Activated T-helper 9 cell treated with anti-CD3 and anti-CD28 coated beads, Interleukin-2, amount 50 U/mL, for 16 hours (primary cell): ENCODE data around the gene EPHX1.
"Not testable (repeated sequence)": the region's sequence is repeated elsewhere in the genome, so short reads cannot be mapped to it uniquely, and the experiment has no call there.

Source experiments
- DNase-seq: peaks from one replicate; pipeline ENCODE4 v3.0.0-alpha.2; 2020; ENCODE audit warnings: low read depth

The EPHX1 gene

DNA sequence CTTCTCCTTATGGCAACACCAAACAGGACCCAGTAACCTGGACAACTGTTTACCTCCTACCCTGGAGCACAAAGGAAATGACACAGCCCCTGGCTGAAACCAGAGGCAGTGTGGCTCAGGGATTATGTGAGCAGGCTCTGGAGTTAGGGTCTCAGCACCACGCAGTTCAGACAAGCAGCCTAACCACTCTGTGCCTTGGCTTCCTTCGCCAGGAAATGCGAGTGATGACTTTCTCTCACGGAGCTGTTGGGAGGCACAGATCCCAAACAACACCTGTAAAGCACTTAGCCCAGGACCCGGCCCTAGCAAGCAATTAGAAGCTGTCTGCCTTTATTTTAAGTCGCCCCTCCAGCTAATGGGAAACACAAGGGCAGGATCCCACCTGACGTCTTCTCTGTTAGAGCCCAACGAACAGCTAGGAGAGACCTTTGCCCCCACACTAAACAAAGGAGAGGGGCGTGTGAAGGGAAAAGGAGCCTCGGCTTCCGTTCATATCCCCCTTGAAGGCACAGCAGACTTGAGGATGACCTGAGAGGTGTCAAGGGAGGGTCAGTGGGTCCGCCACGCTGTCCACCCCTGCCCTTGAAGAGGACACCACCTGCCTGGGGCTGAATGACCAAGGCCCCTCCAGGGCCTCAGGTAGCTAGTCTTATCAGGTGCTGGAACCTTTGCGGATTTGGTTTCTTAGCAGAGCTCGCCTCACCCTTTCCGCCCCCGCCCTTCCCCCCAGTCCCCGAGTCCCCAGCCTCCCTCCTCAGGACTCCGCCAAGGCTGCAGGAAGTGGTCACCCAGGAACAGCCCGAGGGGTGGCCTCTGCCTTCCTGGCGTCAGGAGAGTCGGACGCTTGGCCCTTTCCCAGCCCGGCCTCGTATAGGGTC is 71.4 kb downstream of the EPHX1 start:
- peak; percentile 31 for DNase-seq

DNA sequence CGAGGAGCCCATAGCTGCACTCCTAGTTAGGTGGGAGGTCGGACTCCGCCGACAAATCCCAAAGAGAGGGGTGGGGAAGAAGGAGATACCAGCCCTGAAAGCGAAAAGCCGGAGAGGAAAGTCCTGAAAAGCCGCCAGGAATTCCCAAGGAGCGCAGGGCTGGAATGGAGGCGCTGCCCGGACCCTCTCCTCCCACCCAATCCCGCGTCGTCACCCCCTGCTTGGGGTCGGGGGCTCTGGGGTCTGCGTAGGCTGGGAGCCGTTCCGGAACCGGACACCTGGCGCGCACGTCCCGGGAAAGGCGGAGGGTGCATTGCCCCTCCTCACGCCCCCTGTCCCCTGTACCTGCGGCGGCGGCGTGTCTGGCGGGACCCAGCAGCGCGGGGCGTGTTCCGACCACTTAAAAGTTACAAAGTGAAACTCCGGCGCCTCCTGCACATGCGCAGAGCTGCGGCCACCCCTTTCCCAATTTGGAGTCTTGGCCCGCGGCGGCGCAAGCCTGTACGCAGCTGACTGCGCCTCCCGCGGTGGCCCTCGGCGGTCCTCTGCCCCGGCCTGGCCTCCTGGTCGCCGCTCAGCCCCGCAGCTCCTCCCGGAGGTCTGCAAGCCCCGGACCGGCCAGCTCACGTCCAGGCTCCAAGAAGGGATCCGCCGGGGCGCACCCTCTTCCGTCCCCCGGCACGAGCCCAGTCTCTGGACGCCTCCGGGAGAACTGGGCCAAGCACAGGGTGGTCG is 72.2 kb downstream of the EPHX1 start, which contains the start of gene TMEM63A:
TSS of gene TMEM63A (minus strand) at position 422 of the 735 bp plus-strand sequence. CDS start 4,800 bp downstream, outside the sequence.
- peak; percentile 82 for DNase-seq

DNA sequence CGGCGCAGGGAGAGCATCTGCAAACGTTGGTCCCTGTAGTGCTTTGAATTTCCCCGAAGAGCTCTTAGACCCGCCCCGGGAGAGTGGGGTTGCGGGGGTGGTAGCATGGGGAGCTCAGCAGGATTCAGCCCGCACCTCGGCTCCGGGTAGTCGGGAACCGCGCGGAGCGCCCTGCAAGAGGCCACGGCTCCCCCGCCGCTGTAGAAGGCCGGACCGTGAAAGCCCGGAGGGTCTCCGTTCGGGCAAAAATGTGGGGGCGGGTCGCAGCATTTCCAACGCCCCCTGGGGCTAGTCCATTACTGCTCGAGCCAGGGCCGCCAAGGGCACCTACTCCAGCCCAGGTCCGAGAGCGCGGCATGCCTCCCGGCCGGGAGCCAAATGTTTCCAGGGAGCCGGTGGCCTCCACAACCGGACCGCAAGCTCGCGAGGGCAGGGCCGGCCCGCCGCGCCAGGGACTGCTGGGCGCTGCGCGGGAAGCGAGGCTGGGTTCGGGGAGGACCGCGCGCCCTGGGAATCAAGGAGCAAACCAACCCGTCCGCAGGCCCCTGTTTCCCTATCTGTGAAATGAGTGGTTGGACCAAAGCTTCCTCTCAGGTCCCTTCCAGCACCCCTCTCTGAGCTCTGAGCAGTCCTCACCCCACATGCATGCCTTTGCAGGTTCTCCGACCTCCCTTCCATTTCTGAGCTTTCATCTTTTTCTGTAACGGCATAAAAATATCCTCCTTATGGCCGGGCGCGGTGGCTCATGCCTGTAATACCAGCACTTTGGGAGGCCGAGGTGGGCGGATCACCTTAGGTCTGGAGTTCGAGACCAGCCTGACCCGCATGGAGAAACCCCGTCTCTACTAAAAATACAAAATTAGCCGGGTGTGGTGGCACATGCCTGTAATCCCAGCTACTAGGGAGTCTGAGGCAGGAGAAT is 73.0 kb downstream of the EPHX1 start:
- no peak for DNase-seq

DNA sequence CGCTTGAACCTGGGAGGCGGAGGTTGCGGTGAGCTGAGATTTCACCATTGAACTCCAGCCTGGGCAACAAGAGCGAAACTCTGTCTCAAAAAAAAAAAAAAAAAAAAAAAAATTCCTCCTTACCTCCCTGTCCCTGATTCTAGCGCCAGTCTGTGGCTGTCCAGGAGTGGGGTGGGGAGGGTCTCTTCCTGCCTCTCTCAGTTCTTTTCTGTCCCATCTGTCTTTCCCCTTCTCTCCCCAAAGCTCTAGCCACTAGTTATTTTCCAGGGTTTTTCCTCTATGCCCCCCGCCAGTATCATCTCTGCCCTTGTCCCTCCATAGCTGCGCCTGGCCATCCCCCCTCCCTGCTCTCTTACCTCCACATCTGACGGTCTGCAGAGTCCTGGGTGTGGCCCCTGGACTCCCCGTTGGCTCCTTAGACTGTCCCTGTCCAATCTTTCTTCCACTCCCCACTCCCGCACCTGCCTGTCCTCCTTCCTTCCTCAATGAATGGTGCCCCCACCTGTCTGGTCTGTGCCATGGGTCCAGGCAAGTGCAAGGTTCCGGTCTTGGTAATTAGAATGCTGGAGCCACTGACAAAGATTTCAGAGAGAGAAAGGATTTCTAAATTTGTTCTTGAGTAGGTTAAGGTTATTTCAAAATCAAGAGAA is 73.8 kb downstream of the EPHX1 start:
- DNase-seq = no peak

DNA sequence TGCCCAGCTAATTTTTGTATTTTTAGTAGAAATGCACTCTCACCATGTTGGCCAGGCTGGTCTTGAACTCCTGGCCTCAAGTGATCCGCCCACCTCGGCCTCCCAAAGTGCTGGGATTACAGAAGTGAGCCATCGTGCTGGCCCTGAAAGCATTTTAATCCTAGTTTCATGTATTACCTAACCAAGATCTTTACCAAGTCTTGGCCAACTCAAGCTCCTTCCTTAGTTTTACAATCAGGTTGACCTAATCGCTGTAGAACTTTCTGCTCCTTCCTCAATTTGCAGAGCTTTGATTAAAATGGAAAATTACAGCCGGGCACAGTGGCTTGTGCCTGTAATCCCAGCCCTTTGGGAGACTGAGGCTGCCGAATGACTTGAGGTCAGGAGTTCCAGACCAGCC is 75.4 kb downstream of the EPHX1 start:
- DNase-seq = no peak

DNA sequence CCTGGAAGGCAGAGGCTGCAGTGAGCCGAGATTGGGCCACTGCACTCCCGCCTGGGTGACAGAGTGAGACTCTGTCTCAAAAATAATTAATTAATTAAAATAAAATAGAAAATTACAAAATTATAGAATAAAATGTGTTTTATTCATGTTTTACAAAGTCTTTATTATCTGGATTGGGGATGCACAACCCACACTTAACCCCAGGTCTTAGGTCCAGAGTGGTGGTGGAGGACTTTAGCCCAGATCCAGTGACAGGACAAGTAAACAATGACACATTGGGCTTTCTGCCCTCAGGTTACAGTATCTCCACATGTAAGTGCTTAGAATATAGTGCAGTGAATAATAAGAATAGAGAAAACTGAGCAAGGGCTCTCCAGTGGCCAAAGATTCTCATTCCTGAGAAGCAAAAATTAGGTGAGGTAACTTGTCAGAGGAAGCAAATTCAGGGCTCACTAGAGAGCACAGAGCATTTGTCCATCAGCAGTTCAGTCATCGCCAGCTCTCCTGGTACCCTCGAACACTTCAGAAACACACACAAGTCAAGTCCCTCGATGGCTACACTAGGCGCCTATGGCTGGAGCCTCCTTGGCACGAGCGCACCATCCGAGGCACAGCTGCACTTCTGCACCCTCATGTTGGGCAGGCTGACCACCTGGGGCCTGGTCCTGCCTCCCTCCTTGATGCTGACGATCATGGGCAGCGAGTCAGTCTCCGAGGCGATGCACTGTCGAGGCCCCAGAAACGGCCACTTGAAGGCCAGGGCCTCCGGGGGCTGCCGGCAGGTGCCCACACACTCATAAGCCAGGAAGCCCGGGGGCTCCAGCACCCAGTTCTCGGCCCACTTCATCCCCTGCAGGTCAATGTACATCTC is 76.5 kb downstream of the EPHX1 start:
- no peak for DNase-seq

DNA sequence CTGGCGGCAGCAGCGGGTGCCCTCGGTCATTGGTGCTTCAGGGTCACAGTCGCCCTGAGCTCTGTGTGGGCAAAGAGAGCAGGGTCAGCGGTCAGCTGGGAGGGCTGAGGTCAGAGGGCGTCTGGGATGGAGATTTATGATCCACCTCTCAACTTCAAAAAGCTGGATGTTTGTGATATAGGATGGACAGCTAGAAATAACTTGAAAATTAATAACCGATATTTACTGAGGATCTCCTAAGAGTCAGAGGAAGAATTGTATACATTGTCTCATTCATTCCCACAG is 77.0 kb downstream of the EPHX1 start:
- no peak for DNase-seq

DNA sequence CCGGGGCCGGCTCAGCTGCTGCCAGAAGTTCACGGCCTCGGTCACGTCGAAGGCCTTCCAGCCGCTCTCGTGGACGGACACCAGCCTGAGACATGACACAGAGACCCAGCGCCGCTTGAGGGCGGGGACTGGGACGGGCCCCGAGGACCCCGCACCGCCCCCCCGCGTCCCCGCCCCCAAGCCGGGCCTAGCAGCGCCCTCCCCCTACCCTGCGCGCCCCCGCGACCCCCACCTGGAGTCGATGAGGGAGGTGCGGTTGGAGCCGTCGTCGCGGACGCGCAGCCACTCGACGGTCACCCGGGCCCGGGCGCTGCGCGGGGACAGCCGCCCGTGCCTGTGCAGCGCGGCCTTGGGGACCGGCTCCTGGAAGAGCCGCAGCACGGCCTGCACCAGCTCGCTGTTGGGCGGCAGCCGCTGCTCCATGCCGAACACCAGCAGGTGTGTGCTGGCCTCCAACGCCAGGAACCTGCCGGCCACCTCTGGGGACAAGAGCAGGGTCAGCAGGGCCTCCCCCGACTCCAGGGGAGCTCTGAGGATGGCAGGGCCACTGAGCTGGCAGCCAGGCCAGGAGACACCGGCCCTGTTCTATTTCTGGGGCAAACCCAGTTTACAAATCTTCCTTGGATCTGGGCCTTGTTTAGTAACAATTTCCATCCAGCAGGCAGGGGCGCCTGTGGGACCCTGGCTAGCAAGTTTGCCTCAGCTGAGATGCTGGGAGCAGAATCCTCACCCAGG is 77.8 kb downstream of the EPHX1 start:
- DNase-seq = not testable (repeated sequence)

DNA sequence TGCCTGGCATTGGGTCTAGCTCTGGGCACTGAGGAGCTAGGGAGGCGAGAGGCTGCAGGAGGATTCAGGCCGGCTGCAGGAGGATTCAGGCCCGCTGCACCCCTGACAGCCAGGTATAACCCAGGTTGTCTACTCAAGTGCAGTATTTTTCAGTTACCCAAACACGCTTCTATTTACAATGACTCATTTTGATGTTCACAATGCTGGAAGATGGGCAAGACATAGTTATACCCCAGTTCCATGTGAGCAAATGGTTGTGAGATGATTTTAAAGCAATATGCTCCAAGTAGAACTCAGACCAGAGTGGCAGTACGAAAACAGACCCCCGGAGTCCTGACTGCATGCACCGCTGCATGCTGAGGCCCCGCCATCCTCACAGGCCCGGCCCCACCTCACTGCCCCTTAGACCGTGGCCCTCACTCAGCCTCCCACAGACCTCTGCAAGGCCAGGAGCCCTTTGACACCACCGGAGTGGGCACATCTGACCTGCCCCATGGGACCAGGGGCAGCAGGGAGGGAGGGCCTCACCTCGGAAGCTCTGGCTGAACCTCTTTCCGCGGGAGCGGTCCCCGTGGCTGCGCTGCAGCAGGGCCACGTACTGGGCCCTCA is 78.5 kb downstream of the EPHX1 start:
- DNase-seq = no peak

DNA sequence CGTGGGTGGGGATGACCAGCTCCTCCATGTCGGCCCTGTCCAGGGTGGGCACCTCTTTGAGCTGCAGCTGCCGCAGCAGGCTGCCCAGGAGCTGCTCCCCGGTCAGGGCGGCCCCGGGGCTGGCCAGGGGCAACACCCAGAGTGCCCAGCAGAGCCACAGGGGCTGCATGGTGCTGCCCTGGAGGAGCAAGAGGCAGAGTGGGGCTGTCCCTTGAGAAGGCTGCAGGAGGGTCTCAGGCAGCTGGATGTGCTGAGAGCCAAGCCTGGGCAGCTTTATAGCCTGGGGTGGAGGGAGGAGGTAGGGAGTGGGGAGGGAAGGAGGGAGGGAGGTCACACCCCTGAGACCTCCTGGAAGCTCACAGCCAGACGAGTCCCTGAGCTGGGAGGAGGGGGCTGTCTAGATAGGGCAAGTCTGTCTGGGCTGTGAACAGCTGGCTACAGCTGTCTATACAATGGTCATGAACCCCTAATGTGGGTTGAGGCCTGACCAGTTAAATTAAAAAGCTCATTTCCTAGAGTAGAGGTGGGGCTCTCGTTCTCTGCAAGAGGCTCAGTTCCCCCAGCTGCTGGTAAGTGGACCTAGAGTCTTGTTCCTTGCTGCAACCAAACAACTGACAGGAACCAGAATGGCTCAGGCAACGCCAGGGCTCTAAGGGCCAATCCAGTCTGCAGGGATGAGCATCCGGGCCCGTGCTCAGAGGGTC is 79.1 kb downstream of the EPHX1 start, which contains the start of gene LEFTY1:
TSS of gene LEFTY1 (minus strand) at position 249 of the 704 bp plus-strand sequence. CDS start at position 169, 80 bp downstream.
- no peak for DNase-seq

DNA sequence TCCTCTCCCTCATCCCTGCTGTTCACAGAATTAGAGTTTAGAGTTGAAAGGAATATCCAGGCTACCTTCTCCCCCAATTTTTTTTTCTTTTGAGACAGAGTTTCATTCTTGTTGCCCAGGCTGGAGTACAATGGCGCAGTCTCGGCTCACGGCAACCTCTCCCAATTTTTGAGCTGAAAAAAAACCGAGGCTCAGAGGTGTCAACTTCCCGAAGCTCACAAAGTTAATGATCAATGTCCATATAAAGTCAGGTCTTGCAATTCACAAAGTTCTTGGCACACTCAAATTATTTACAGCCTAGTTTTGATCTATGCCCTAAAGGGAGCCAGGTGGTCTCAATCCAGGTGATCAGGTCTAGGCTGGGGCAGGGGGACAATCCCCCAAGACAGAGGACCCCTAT is 79.8 kb downstream of the EPHX1 start:
- DNase-seq = no peak

DNA sequence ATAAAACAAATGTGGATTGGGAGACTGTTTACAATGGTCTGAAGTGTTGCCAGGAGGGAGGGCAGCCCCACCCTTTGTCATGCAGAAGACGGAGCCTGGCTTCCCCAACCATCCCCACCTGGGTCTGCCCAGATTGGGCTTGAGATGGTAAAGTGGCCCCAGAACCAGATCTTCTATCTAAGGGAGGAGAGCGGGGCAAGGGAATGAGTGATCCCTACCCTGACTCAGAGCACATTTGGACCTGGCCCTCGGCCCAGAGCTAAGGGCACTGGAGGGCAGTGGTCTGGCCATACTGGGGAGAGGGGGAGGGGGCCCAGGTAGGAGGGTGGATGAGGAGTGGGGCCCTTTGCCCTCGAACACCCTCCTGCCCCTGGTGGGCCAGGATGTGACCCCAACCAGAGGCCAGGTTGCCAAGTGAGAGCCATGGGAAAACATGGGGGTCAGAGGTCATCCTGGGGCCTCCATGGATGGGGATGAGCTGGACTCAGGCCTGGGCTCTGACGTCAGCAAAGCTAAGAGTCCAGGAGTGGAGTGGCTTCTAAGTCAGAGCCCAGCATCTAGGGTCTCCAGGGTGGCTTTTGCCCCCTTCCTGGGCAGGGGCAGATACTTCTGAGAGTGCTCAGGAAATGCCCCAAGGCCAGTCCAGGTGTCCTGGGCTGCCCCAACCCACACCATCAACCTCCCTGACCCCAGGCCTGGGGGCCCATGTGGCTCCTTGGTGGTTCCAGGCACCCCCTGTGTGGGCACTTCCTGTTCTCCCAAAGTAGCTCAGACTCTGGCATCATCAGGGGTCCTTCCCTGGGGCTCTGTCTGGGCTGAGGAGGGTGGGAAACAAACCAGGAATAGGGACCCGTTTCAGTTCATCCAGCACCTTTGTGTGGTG is 80.7 kb downstream of the EPHX1 start:
- DNase-seq = no peak

DNA sequence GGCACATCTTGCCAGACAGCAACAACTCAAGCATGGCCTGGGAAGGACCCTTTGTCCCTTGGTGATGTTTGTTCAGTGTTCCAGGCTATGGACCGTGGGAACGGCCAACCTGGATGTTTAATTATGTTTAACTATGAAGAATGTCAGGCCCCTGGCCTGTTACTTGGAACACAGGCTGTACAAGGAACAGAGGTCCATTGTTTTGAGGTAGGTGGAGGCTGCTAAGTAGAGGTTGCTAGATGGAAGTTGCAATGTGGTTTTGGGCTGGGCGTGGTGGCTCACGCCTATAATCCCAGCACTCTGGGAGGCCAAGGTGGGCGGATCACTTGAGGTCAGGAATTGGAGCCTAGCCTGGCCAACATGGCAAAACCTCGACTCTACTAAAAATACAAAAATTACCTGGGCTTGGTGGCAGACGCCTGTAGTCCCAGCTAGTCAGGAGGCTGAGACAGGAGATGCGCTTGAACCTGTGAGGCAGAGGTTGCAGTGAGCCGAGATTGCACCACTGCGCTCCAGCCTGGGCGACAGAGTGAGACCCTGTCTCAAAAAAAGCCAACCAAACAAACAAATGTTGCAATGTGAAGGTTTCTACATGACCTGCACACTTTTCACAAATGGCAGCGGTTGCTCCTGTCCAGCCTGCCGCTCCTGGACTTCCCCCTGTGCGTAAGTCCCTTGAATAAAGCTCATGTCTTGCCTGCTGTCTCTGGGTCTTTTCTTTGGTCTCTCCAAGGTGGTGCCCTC is 81.5 kb downstream of the EPHX1 start:
- DNase-seq = no peak

DNA sequence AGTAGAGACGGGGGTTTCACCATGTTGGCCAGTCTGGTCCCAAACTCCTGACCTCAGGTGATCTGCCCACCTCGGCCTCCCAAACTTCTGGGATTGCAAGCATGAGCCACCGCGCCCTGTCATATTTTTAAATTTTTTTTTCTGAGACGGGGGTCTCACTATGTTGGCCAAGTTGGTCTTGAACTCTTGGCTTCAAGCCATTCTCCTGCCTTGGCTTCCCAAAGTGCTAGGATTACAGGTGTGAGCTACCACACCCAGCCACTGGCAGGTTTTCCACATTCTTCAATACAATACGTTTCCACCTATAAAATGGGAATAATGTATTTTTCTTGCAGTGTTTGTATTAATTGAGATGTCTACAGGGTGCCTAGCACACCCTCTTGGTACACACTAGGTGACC is 82.4 kb downstream of the EPHX1 start:
- no peak for DNase-seq
